HFFc6 (cell line): Measurements from ENCODE around the gene PPP4R1. TPM values are rescaled to one million over a fixed set of nuclear protein-coding genes. Genes with fewer than 3 reads are reported as not detected.
"Not testable (repeated sequence)": the region's sequence is repeated elsewhere in the genome, so short reads cannot be mapped to it uniquely, and the experiment has no call there.

ENCODE experiments used
- DNase-seq: peaks from one replicate; pipeline ENCODE4 v3.0.0-alpha.2; 2018
- H3K27ac Mint-ChIP-seq: 2 replicates; pipeline ENCODE4 v1.8.0; 2020; ENCODE audit warnings: mild to moderate bottlenecking, mixed read lengths
- H3K27me3 Mint-ChIP-seq: 2 replicates; pipeline ENCODE4 v1.8.0; 2021; ENCODE audit warnings: mild to moderate bottlenecking, moderate library complexity, mixed read lengths; ENCODE audit not compliant: insufficient read depth
- H3K36me3 Mint-ChIP-seq: 2 replicates; pipeline ENCODE4 v1.8.0; 2021; ENCODE audit warnings: low read depth, mixed read lengths
- H3K4me1 Mint-ChIP-seq: 2 replicates; pipeline ENCODE4 v1.8.0; 2020; ENCODE audit warnings: low read depth, mixed read lengths
- H3K4me3 Mint-ChIP-seq: 2 replicates; pipeline ENCODE4 v1.8.0; 2020; ENCODE audit warnings: mild to moderate bottlenecking, moderate library complexity, mixed read lengths
- H3K9me3 Mint-ChIP-seq: 2 replicates; pipeline ENCODE4 v1.8.0; 2020; ENCODE audit warnings: mild to moderate bottlenecking, mixed read lengths
- CTCF ChIP-seq: fragments of 200-600 bp; sonication (generic); IDR thresholded peaks from 2 replicates; pipeline ENCODE4 v1.5.0; 2021; ENCODE audit warnings: antibody characterized with exemption, mild to moderate bottlenecking
- total RNA-seq, 6 experiments: library from RNA; stranded (reverse); fragmentation: NEBNext Ultra II Directional; extraction: Animal tissue kit (Norgen Biotek cat#: 25700); gene quantifications; 2 replicates in 1 of 6; 3 replicates in 5 of 6; pipeline ENCODE4 v1.2.3, GENCODE V29; 2021

The PPP4R1 gene
- total RNA-seq, 6 experiments from 2014 or later, result 83.0 to 107 (median 103) TPM

GRCh38 chr18:9647496-9648323, 33.4 kb upstream of the PPP4R1 start:
- Mint-ChIP-seq H3K27me3 (no peaks in the 10 kb centered on the region), H3K27ac (peak overlapping the region; percentile 39), H3K36me3 (no peaks in the 10 kb centered on the region), H3K4me3 (no peak overlapping the region), H3K4me1 (peaks cover 52% of the 10 kb centered on the region), H3K9me3 (no peaks in the 10 kb centered on the region)
- DNase-seq, result no peak
- TF ChIP-seq CTCF, result no peak

GRCh38 chr18:9643549-9643948, 29.2 kb upstream of the PPP4R1 start:
- Mint-ChIP-seq H3K4me3 (peak overlapping the region; percentile 66), H3K9me3 (no peaks in the 10 kb centered on the region), H3K4me1 (peaks cover 71% of the 10 kb centered on the region), H3K27ac (peak overlapping the region; percentile 95), H3K27me3 (no peaks in the 10 kb centered on the region; the same call in 1 of the 2 replicates), H3K36me3 (no peaks in the 10 kb centered on the region)
- TF ChIP-seq CTCF, result no peak
- peak; percentile 95 for DNase-seq

DNA sequence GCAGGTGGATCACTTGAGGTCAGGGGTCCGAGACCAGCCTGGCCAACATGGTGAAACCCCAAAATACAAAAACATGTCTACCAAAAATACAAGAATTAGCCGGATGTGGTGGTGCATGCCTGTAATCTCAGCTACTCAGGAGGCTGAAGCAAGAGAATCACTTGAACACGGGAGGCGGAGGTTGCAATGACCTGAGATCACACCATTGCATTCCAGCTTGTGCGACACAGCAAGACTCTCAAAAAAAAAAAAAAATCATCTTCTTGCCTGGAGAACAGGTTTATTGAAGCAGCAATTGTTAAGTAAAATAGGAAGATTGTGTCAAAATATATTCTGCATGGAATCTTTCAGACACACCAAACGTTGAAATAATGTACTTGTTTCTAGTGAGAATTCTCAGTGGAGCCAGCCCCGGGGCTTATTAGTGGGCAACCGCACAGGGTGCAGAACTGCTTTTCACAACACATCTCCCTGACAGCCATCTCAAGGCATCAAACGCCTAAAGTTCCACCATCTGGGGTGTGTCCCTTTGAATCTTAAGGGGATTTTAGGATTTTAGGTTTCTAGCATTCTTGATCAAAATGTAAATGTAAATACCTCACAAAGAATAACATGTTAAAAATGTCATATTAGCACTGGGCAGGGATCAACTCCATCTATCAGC, 28.6 kb upstream of the PPP4R1 start:
- no peak for TF ChIP-seq CTCF
- DNase-seq, result no peak
- Mint-ChIP-seq H3K9me3 (no peaks in the 10 kb centered on the region), H3K27ac (peak overlapping the region; percentile 95), H3K27me3 (no peaks in the 10 kb centered on the region; the same call in 1 of the 2 replicates), H3K4me3 (peak overlapping the region; percentile 66), H3K36me3 (no peaks in the 10 kb centered on the region), H3K4me1 (peaks cover 69% of the 10 kb centered on the region)

GRCh38 chr18:9641081-9641480, 26.7 kb upstream of the PPP4R1 start:
- Mint-ChIP-seq H3K4me1 (peaks cover 75% of the 10 kb centered on the region), H3K27ac (peak overlapping the region; percentile 95)
- DNase-seq, H3K36me3 Mint-ChIP-seq, H3K4me3 Mint-ChIP-seq, H3K27me3 Mint-ChIP-seq, H3K9me3 Mint-ChIP-seq: not testable (repeated sequence)

- H3K4me1 Mint-ChIP-seq, result peaks cover 72% of the 10 kb centered on the region
- no peak for TF ChIP-seq CTCF
- H3K9me3 Mint-ChIP-seq, result peaks cover 15% of the 10 kb centered on the region
- peaks cover 14% of the 10 kb centered on the region for H3K36me3 Mint-ChIP-seq
- peak overlapping the region; percentile 36; the same call in 1 of the 2 replicates for H3K27ac Mint-ChIP-seq
- no peak overlapping the region for H3K4me3 Mint-ChIP-seq
- no peak for DNase-seq
- no peaks in the 10 kb centered on the region; the same call in 1 of the 2 replicates for H3K27me3 Mint-ChIP-seq
Observed at GRCh38 chr18:9638886-9639285, 24.5 kb upstream of the PPP4R1 start.
